Body of pancreas (tissue), 4 donors: ENCODE measurements around the gene PKNOX2.

Experiments used
- CTCF ChIP-seq, 7 experiments: fragments of 450-650 bp in 4 of 7; fragments of 200-600 bp in 3 of 7; sonication (generic) in 3 of 7; IDR thresholded peaks; one replicate each; pipeline ENCODE4 v1.5.1; 2016 to 2019; ENCODE audit warnings: antibody characterized with exemption in 7 of 7
- POLR2A ChIP-seq, 3 donors: fragments of 450-650 bp; IDR thresholded peaks; one replicate each; pipeline ENCODE4 v1.6.1; 2016; ENCODE audit warnings: antibody characterized with exemption in 3 of 3, mild to moderate bottlenecking in 2 of 3

GRCh38 chr11:125374398-125374797 lies 209.8 kb downstream of the PKNOX2 start:
- TF ChIP-seq POLR2A (IDR thresholded peaks at IDR 0.05) = no peak
- no peak for TF ChIP-seq CTCF (IDR thresholded peaks at IDR 0.05)
